HEK293 (cell line): ENCODE measurements around the gene DOK4.

Experiments used
- CTCF ChIP-seq: fragments of 450-650 bp; formaldehyde crosslinking; IDR thresholded peaks from 2 replicates; pipeline ENCODE4 v1.5.1; 2016; ENCODE audit warnings: missing biosample characterization, missing genetic modification characterization
- ZNF112 ChIP-seq: fragments of 450-650 bp; formaldehyde crosslinking; IDR thresholded peaks from 2 replicates; pipeline ENCODE4 v1.5.0; 2017; ENCODE audit warnings: missing biosample characterization, missing genetic modification characterization
- ZNF132 ChIP-seq: fragments of 450-650 bp; formaldehyde crosslinking; IDR thresholded peaks from 2 replicates; pipeline ENCODE4 v1.5.1; 2017; ENCODE audit warnings: missing biosample characterization, missing genetic modification characterization, borderline replicate concordance
- ZNF133 ChIP-seq: fragments of 450-650 bp; formaldehyde crosslinking; IDR thresholded peaks from 2 replicates; pipeline ENCODE4 v1.5.1; 2016; ENCODE audit warnings: missing biosample characterization, missing genetic modification characterization
- ZNF274 ChIP-seq, 2 experiments: fragments of 200-500 bp in 1 of 2; fragments of 450-650 bp in 1 of 2; sonication (Bioruptor generic) in 1 of 2; formaldehyde crosslinking in 1 of 2; IDR thresholded peaks; 2 replicates each; pipeline versions ENCODE4 v1.5.1 to v1.6.1; 2014 to 2016; ENCODE audit warnings: borderline replicate concordance in 1 of 2, inconsistent platforms in 1 of 2, low read length in 1 of 2, missing biosample characterization in 1 of 2, missing genetic modification characterization in 1 of 2
- ZNF623 ChIP-seq: fragments of 450-650 bp; formaldehyde crosslinking; IDR thresholded peaks from 2 replicates; pipeline ENCODE4 v1.5.1; 2016; ENCODE audit warnings: missing biosample characterization, missing genetic modification characterization

GRCh38 chr16:57482845-57483545 is 3.3 kb downstream of the DOK4 start:
- no peak for TF ChIP-seq CTCF (tag by site-specific recombination)
- no peak for TF ChIP-seq ZNF133
- no peak for TF ChIP-seq ZNF623 (tag by site-specific recombination)
- TF ChIP-seq ZNF274 (IDR thresholded peaks at IDR 0.05; ENCODE audit: low read length) = no peak
- TF ChIP-seq ZNF274 (tag by site-specific recombination; IDR thresholded peaks at IDR 0.05; ENCODE audit: borderline replicate concordance) = no peak
- TF ChIP-seq ZNF132 = no peak
- TF ChIP-seq ZNF112 (tag by site-specific recombination) = no peak
